Measurements from ENCODE around the gene VPS26B.
A peak's percentile ranks its signal among the peaks of the same experiment; 100 is the strongest.
"Not testable (repeated sequence)": the region's sequence is repeated elsewhere in the genome, so short reads cannot be mapped to it uniquely, and the experiment has no call there.

Gene VPS26B
- 58.2 to 84.8 reads per million in 2 donors for total RNA-seq

DNA sequence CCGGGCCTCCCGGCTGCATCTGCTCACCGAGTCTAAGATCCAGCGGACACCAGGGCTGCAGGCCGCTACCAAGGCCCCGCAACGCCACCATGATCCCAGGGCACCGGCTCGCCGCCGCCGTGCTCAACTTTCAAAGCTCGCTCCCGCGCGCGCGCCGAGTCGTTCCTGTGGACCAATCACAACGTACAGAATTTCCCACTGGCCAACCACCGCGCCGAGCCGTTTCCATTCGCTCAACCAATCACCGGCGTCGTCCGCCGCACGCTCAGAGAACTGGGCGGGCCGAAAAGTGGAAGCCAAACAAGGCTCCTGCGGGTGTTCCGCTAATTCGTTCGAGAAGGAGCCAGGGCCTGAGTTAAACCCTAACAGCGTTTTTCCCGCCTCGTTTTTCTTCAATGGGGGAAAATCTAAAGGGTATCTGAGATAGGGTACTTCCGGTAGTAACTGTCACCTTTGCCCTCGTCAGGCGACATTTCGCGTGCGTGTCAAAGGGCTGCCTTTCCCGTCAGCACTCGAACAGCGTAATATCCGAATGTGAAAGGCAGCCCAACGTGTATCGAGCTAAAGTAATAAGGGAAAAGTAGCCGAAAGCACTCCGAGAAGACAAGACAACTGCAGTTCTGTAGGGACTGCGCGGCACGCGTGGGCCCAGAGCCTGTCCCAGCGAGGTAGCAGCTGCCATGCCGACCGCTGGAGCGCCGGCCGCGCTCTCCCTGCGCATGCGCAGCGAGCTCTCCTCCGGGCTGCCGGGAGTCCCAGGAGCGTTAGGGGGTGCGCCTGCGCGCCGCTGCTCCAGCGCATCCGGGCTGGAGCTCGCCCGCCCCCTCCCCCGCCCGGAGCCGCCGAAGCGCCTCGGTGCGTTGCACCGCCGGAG, at the start of gene VPS26B, which contains the start of gene NCAPD3:
Gene VPS26B, plus strand, starts transcription at position 836 of the 874 bp plus-strand sequence. CDS start 452 bp downstream, outside the sequence.
Gene NCAPD3, minus strand, starts transcription at position 132 of the 874 bp plus-strand sequence. Its CDS starts 41 bp downstream, at position 91.
- peak; percentile 94 for DNase-seq

DNA sequence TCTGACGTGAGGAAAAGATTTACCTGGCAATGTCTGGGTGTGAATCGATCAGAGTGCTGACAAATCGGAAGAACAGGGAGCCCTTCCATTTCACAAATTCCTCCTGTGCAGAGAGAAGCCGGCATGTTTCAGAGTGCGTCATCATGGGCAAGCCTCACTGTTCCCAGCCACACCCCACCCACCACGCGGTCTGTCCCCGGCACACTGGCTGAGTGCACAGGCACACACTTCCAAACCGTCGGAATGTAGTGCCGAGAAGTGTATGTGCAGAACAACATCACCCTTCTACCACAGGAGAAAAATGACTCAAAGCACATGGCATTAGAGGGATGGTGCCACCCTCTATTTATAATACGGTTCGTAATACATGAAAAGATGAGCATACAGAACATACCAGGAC, 48.2 kb upstream of the VPS26B start:
- DNase-seq = no peak

DNA sequence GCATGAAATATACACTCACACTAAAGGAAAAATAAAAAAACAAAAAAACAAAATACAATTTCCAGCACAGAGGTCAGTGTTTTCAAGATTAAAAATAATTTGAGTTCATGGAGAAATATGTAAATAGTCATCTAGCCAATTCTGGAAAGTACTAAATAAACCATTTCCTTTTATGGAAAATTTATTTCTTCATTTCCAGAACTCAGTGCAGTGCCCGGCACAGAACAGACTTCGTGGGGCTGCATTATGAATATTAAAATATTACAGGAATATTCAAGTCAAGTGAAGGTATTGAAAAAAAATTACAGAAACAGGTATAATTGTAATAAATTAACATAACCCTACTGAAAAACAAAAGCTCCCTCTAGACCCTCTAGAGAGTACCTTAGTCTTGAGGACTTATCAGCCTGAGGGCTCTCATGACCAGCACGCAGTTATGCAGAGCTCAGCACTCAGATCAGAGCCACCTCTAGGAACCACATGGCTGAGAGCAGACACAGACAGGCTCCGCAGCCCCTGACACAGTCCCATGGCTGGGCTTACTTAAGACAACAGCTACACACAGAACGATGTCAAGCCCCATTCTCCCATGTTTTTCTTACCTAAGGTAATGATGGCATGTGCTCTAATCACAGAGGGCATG, 46.3 kb upstream of the VPS26B start:
- DNase-seq = no peak

DNA sequence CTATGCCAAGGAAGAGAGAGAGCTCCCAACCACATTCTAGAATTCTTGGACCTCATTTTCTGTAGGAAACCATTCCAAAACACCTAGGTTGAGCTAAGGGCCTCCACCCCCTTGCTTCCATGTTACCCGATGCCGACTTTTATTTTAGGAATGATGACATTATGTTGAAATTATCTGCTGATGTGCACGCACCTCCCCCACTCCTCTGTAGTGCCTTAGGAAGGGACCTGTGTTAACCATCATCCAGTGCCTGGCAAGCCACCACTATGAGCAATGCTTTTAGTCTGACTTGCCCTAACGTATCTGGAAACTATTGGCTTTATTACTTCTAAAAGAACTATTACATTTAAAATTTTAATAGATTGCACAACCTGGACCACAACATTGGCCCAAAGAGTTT, 42.8 kb upstream of the VPS26B start:
- DNase-seq = no peak

DNA sequence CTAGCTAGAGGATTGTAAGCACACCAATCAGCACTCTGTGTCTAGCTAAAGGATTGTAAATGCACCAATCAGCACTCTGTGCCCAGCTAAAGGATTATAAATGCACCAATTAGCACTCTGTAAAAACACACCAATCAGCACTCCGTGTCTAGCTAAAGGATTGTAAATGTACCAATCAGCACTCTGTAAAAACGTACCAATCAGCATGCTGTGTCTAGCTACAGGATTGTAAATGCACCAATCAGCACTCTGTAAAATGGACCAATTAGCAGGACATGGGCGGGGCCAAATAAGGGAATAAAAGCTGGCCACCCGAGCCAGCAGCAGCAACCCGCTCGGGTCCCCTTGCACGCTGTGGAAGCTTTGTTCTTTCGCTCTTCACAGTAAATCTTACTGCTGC, 36.4 kb upstream of the VPS26B start:
- DNase-seq = not testable (repeated sequence)

DNA sequence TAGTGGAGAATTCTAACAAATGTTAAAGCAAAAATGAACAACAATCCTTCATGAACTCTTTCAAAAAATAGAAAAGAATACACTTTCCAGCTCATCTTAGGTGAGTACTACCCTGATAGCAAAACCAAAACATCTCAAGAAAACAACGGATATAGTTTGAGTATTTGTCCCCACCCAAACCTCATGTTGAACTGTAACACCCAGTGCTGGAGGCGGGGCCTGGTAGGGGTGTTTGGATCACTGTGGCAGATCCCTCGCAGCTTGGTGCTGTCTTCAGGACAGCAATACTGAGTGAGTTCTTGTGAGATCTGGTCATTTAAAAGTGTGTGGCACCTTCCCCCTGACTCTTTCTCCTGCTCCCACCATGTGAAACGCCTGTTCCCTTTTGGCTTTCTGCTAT, 27.7 kb upstream of the VPS26B start:
- DNase-seq = no peak

DNA sequence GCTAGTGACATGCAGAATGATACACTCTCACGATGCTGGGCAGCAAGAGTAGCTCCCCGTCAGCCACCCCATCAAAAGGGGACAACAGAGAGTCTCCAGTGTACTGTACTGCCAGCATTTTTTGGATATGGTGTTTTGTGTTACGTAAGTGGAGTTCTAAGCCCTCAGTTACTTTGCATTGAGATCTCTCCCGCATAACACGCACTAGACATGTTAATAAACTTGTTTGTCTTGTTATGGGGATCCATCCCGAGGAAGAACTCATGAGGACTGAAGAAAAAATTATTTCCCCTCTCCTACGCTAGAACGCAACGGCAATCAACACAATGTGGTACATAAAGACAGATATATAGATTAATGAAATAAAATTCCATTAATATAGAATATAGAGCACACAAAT, 24.9 kb upstream of the VPS26B start:
- no peak for DNase-seq

DNA sequence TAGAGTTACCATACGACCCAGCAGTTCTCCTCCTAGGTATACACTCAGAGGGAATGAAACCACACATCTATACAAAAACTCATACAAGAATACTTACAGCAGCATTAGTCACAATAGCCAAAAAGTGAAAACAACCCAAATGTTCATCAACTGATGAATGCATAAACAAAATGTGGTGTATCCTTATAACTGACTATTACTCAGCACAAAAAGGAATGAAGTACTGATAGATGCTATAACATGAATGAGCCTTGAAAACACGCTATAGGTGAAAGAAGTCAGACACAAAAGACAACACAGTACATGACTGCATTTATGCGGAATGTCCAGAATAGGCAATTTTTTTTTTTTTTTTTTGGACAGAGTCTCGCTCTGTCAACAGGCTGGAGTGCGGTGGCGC, 23.8 kb upstream of the VPS26B start:
- DNase-seq = no peak

DNA sequence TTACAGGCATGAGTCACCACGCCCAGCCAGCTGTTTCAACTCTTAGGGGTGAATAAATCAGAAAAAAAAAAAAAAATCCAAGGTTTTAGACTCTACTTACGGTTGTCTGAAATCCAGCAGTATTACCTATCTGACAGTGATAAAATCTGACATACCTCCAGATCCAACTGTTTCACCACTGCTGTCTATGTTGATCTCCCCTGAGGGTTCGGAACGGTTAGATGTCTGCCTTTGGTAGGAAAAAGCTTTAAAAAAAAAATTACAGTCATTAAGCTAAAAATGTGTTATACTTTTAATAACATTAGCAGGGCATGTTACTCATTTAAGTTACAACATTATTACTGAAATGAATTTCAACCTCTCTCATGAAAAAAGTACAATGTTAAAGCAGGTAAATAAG, 21.8 kb upstream of the VPS26B start:
- no peak for DNase-seq

DNA sequence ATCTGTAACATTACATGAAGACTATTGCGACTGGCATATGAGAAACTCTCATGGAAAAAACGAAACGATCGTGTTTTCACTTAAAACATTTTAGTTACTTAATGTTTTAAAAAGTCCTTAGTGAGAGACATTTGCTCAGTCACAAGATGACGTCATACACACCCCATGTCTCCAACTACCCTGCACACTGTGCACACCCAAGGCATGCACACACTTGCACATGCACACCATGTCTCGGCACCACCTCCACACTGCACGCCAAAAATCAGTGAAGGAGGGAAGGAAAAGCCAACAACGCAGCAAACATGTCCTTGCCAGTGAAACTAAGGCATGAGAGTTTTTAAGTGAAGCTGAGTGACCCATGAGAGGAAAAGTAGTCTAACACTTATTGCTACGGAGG, 18.7 kb upstream of the VPS26B start:
- no peak for DNase-seq

DNA sequence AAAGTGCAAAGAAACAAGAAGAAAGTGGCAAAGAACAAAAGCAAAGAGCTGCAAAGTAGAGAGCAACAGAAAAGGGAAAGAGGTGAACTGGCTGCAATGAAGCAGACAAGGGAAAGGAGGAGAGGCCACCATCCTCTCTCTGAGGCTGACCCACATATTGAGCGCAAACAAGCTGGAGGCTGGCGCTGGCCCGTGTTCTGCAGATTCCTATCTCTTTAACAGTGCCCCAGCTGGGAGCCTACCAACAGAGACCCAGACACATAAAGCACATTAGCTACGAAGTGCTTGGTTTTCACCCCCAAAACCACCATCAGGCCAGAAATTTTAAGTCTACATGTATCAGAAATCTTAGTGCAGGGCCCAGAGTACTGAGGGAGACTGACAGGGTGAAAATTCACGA, 18.3 kb upstream of the VPS26B start:
- DNase-seq = no peak

DNA sequence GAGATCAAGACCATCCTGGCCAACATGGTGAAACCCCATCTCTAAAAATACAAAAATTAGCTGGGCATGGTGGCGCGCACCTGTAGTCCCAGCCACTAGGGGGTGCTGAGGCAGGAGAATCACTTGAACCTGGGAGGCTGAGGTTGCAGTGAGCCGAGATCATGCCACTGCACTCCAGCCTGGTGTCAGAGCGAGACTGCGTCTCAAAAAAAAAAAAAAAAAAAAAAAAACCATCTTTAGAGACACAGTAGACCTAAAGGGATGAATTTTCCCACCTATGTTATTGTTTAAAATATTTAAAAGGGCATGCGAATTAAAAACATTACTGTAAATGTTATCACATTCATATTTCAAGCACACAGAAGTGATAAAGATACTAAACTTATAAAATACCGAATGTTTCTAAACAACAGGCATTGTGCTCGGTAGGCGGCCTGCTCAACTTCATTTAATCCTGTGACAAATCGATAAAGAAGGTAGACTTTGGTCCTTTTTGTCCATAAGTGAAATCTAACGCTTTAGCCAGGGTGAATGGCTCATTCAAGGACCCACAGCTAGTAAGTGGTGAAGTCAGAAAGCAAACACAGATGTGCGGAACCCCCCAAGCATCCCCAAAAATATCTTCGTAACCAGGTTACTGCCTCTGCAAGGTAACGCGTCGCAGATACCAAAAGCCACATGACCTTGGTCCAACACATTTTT, 16.8 kb upstream of the VPS26B start:
- peak; percentile 52 for DNase-seq

DNA sequence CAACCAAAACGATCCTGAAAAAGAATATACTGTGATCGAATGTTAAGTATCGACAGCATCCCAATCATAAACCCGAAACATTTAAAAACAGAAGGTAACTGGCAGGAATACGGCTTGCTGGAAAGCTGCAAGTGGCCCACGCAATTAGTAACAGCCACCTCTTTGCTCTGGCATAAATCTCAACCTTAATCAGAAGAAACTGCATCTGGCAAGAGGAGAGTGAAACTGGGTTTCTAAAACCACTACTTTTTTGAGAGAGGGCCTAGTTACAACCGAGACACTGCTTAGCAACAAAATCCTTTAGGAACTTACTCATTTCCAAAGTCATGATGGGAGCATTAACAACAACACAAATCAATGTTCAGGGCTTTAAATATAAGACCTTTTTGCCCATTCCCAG, 8.6 kb upstream of the VPS26B start:
- DNase-seq = no peak

DNA sequence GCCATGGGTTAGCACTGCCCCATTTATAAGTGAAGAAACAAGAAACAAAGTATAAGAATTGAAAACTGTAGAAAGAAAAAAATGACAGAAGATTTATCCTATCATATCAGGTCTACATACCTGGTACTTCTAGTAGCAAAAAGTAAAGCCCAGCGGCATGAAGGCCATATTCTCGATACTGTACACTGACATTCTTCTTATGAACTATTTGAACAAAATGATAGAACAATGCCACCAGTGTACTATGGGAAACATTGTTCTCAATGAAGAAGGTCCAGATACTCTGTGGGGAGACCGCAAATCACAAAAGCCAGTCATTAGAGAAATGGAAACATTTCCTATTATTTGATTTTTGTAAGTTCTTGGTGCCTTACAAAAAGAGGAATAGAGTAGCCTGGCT, 7.7 kb upstream of the VPS26B start:
- no peak for DNase-seq

DNA sequence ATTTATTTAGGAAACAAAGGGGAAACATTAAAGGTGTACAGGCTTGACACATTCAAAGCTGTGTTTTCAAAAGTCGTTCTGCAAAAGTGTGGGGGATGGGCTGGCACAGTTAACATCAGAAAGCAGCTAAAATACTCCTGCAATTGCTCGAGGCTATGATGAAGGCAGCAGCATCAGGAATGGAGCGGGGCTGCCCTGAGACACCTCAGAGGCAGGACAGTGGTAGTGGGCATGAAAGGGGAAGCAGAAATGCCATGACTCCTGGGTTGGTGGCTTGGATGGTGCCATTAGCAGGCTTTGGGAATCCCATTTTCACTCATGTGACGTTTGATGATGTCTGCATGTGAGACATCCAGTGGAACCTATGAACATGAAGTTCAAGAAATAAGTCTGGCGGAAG, 1.4 kb upstream of the VPS26B start:
- no peak for DNase-seq

DNA sequence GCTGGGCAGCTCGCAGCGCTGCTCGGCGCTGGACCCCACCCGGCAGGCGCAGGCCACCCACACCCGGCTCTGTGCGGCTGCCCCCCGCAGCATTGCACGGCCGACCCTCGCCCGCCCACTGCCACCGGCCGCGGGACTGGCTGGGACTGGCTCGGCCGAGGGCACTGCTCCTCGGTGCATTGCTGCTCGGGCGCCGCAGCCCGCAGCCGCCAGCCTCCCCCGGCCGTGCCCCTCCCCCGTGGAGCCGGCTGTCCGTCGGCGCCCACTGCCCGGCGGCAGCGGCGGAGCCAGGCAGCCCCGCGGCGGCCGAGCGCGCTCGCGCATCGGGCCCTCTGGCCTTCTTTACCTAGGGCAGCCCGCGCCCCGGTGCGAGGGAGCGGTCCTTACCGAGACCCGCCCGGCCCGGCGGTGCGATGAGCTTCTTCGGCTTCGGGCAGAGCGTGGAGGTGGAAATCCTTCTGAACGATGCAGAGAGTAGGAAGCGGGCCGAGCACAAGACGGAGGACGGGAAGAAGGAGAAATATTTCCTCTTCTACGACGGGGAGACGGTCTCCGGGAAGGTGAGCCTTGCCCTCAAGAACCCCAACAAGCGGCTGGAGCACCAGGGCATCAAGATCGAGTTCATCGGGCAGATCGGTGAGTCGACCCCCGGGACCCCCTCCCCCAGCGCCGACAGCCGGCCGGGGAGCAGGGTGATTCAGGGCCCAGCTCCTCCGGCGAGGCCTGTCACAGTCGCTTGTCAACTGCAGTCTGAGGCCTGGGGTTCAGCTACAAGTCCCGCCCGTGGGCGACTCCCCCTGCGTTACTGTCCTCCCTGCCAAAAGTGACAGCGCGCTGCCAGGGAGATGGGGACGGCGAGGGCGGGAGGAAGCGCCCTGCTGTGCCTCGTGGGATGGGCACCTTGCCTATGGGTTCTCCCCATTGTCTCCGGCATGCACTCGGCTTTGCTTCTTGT, 516 bp downstream of the VPS26B start:
- peak; percentile 34 for DNase-seq

DNA sequence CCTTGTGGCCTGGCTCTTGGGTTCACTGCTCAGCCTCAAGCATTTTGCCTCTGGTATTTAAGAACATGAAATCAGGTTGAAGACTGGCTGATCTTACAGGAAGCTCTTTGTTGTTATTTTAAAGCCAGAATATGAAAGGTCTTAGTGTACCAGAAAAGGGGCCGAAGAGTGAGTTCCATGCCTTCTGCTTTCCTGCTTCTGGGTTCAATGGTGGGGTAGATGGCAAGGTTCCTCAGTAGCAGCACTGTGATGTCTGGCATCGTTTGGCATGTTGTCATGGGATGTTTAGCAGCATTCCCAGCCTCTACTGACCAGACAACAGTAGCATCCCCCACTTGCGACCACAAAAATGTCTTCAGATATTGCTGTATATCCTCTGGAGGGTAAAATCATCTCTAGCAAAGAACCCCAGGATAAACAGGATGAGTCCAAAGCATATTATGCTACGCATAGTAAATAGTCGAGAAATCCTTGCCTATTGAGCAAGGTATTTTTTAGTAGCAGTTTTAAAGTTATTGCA, 2.4 kb downstream of the VPS26B start:
- DNase-seq = no peak

DNA sequence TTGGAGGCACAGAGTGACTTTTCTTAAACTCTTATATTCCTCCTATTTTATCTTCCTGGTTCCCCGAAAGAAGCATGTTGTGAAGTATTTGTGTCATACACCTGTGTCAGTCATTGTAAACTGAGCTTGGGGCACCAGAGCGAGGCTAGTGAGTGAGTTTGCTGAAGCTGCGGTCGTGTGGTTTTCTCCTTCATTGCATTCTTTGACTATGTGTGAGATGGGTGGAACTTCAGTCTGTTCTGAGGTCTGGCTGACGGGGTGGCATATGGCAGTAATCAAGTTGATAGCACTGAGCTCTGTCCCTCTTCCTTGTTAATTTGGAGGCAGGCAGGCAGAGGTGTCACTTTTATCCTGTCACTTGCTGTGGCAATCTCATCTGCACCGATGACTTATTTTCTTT, 4.2 kb downstream of the VPS26B start:
- no peak for DNase-seq

DNA sequence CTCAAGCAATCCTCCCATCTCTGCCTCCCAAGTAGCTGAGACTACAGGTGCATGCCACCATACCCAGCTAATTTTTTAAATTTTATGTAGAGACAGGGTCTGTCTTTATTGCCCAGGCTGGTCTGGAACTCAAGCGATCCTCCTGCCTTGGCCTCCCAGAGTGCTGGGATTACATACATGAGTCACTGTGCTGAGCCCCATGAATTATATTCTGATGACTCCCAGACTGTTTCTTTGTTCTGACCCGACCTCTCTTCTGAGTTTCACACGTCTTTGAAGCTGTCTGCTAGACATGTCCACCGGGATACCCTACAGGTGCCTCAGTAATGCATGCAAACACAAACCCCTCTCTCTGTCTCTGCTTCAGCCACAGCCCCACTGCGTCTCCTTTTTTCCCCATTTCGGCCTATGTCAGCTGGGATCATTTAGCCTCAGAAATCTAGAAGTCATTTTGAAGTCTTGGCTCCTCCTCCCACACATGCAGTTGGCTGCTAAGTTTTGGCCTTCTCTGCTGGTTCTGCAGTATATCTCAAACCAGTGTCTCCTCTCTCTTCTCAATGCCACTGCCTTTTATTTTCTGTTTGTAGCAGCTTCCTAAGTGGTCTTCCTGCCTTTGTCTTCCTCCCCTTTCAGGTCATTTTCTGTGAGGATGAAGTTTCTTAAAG, 4.8 kb downstream of the VPS26B start:
- DNase-seq = no peak

DNA sequence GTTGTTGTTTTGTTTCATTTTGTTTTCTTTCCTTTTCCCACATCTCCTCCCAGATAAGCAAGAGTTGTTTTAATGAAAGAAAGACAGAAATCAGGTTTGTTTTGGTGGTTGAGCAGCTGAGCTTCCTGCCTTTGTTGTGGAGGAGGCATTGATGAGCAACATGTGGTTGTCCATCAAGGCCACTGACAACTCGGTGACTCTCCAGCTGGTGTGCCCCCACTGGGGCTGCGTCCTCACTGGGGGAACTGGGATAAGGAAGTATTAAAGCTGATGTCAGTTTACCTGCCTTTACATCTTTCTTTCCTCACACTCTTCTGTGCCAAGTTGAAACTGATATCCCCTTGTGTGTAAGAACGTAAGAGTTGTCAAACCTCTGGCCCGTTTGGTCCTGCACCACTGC, 5.9 kb downstream of the VPS26B start:
- DNase-seq = no peak

DNA sequence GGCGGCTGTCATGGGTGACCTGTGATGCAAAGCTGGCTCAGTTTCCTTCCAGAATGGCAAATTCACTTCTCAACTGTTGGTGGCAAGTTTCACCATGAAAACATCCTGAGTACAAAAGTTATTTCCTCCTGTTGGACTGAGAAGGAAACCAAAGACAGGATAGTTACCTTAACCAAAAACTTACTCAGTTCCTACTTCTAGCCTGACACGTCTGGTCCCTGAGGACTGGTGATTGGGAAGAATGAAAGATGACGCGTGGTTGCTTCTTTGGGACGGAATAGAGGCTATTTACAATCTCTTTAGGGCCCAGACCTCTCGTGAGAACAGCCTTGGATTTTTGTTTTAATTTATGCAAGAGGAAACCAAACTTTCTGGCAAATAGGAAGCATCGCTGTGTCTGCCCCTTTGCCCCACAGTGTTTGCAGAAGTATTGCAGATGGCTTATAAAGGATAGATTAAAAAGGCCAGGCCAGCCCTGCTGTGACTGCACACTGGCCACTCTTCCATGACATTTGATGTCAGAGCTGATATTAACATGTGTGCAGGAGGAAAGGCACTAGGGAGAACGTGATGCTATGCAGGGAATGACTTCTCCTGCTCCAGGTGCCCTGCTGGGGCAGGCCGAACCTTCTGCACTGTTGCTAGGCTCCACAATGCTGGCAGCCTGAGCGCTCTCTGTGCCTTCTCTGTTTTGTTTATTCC, 7.6 kb downstream of the VPS26B start:
- DNase-seq = no peak

Measured in T-helper 9 cell (primary cell).